HepG2 (cell line): ENCODE measurements around the gene RBM19. TPM values are rescaled to one million over a fixed set of nuclear protein-coding genes. Genes with fewer than 3 reads are reported as not detected.

Experiments
- GATA4 ChIP-seq: sonication (generic); IDR thresholded peaks from 2 replicates; pipeline ENCODE4 v1.6.1; 2016; ENCODE audit warnings: antibody characterized with exemption, low read depth, borderline replicate concordance
- GATAD2A ChIP-seq: IDR thresholded peaks from 2 replicates; pipeline ENCODE4 v1.6.1; 2016
- KDM3A ChIP-seq: IDR thresholded peaks from 2 replicates; pipeline ENCODE4 v1.6.1; 2018; ENCODE audit warnings: low read depth, missing compliant biosample characterization
- PRMT3 ChIP-seq: sonication (generic); formaldehyde crosslinking; IDR thresholded peaks from 2 replicates; pipeline ENCODE4 v1.8.1; 2022; ENCODE audit warnings: low read depth, mild to moderate bottlenecking, moderate library complexity, missing genetic modification reagents, borderline replicate concordance
- PTBP1 ChIP-seq: fragments of 200-400 bp; formaldehyde crosslinking; IDR thresholded peaks from 2 replicates; pipeline ENCODE4 v1.6.1; 2018; ENCODE audit warnings: low read length, low read depth; ENCODE audit not compliant: poor library complexity, severe bottlenecking
- REL ChIP-seq: sonication (generic); formaldehyde crosslinking; conservative IDR thresholded peaks from 2 replicates; pipeline ENCODE4 v1.8.0; 2022; ENCODE audit warnings: mild to moderate bottlenecking, missing genetic modification reagents, moderate library complexity
- SMYD3 ChIP-seq: sonication (generic); formaldehyde crosslinking; IDR thresholded peaks from 2 replicates; pipeline ENCODE4 v1.8.1; 2023; ENCODE audit warnings: mild to moderate bottlenecking, missing genetic modification reagents
- TOPORS ChIP-seq: sonication (generic); formaldehyde crosslinking; IDR thresholded peaks from 2 replicates; pipeline ENCODE4 v1.8.0; 2023; ENCODE audit warnings: mild to moderate bottlenecking, missing genetic modification reagents
- ZNF12 ChIP-seq: sonication (generic); formaldehyde crosslinking; IDR thresholded peaks from 2 replicates; pipeline ENCODE4 v1.5.0; 2020; ENCODE audit warnings: missing genetic modification reagents
- ZNF225 ChIP-seq: sonication (generic); formaldehyde crosslinking; IDR thresholded peaks from 2 replicates; pipeline ENCODE4 v1.4.0; 2020; ENCODE audit warnings: mild to moderate bottlenecking, missing genetic modification reagents
- ZNF276 ChIP-seq: sonication (generic); formaldehyde crosslinking; IDR thresholded peaks from 2 replicates; pipeline ENCODE4 v1.4.0; 2020; ENCODE audit warnings: mild to moderate bottlenecking, low read depth, missing genetic modification reagents
- ZNF292 ChIP-seq: sonication (generic); formaldehyde crosslinking; IDR thresholded peaks from 2 replicates; pipeline ENCODE4 v1.8.1; 2022; ENCODE audit warnings: mild to moderate bottlenecking, low read depth, missing genetic modification reagents, borderline replicate concordance
- ZNF543 ChIP-seq: sonication (generic); formaldehyde crosslinking; IDR thresholded peaks from 2 replicates; pipeline ENCODE4 v1.4.0; 2020; ENCODE audit warnings: mild to moderate bottlenecking, missing genetic modification reagents
- ZNF644 ChIP-seq: IDR thresholded peaks from 2 replicates; pipeline ENCODE4 v1.6.1; 2016; ENCODE audit warnings: low read depth
- ZNF713 ChIP-seq: sonication (generic); formaldehyde crosslinking; IDR thresholded peaks from 2 replicates; pipeline ENCODE4 v1.4.0; 2020; ENCODE audit warnings: mild to moderate bottlenecking, missing genetic modification reagents
- ZNF761 ChIP-seq: sonication (generic); formaldehyde crosslinking; conservative IDR thresholded peaks from 2 replicates; pipeline ENCODE4 v1.4.0; 2020; ENCODE audit warnings: mild to moderate bottlenecking, missing genetic modification reagents
- polyA plus RNA-seq, 8 experiments: library from polyadenylated mRNA; depleted of rRNA in 3 of 8; stranded (reverse) in 7 of 8; unstranded in 1 of 8; fragments of >200 nt; fragmentation: Illumina TruSeq in 4 of 8; extraction: Trizol in 4 of 8; gene quantifications; 2 replicates each; pipeline versions ENCODE4 v1.2.1 to v1.2.3, GENCODE V29; 2011 to 2016; ENCODE audit warnings: low read depth in 4 of 8, missing spikeins in 1 of 8, mixed read lengths in 1 of 8; ENCODE audit not compliant: insufficient read depth in 1 of 8
- total RNA-seq, 5 experiments: library from RNA; depleted of rRNA; stranded (reverse); fragments of >200 nt; fragmentation: Illumina TruSeq; extraction: Trizol; gene quantifications; 2 replicates each; pipeline ENCODE4 v1.2.3, GENCODE V29; 2016; ENCODE audit warnings: low read depth in 1 of 5
- TF ChIP-seq, protein P1 (sequence below): fragments of 450-650 bp; IDR thresholded peaks from 2 replicates; pipeline ENCODE4 v1.6.1; 2017; ENCODE audit warnings: mild to moderate bottlenecking
- TF ChIP-seq, protein P2 (sequence below): sonication (generic); formaldehyde crosslinking; IDR thresholded peaks from 2 replicates; pipeline ENCODE4 v1.4.0; 2020; ENCODE audit warnings: missing genetic modification reagents, mild to moderate bottlenecking, borderline replicate concordance
- TF ChIP-seq, protein P3 (sequence below): sonication (generic); formaldehyde crosslinking; IDR thresholded peaks from 2 replicates; pipeline ENCODE4 v1.4.0; 2020; ENCODE audit warnings: mild to moderate bottlenecking, missing genetic modification reagents
- TF ChIP-seq, protein P4 (sequence below): sonication (generic); formaldehyde crosslinking; IDR thresholded peaks from 2 replicates; pipeline ENCODE4 v1.5.1; 2020; ENCODE audit warnings: missing genetic modification reagents, mild to moderate bottlenecking, borderline replicate concordance

RBM19 gene
- total and polyA plus RNA-seq, 2 of the 13 experiments (the other 11 are each of a cell fraction or from before 2014, with no cell fraction given): 19.3 to 32.2 TPM

DNA sequence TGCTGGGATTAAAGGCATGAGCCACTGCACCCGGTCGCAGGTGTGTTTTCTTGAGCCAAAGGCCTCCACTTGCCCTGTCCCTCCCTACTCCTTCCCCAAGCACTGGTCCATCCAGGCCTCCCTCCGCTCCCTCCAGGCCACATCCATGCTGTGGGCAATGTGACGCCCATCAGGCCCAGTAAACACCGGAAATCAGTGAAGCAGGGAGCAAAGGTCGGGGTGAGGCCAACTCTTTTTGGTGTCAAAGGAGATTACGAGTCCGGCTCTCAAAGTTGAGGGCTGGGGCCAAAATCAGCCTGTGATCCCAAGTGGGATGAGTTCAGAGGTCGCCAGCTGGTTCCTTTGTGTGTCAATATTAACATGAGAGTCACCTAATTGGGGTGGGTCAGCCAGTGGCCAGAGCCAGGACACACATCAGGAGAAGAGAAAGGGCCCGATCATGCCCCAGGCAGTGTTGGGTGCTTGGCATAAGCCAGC lies 195.7 kb downstream of the RBM19 start (continued):
- TF ChIP-seq ZNF225 (0 out of 2 replicates have a peak, but pooled peaks have one; percentile 37), KDM3A (CRISPR knock-in tag) (peak; percentile 80), PTBP1 (no peak), GATA4 (peak; percentile 82; the same call in 1 of the 2 replicates), ZNF276 (CRISPR knock-in tag) (peak; percentile 58; the same call in 1 of the 2 replicates), ZNF713 (CRISPR knock-in tag) (no peak), ZNF543 (peak; percentile 87), ZNF292 (CRISPR knock-in tag) (peak; percentile 76), GATAD2A (CRISPR knock-in tag) (peak; percentile 96), REL (CRISPR knock-in tag) (no peak), SMYD3 (CRISPR knock-in tag) (0 out of 2 replicates have a peak, but pooled peaks have one; percentile 24), PRMT3 (CRISPR knock-in tag) (0 out of 2 replicates have a peak, but pooled peaks have one; percentile 70), ZNF12 (CRISPR knock-in tag) (peak; percentile 41; the same call in 1 of the 2 replicates), ZNF761 (CRISPR knock-in tag) (peak; percentile 55; the same call in 1 of the 2 replicates), TOPORS (CRISPR knock-in tag) (0 out of 2 replicates have a peak, but pooled peaks have one; percentile 55), ZNF644 (peak; percentile 97)
- TF ChIP-seq, protein P1, sequence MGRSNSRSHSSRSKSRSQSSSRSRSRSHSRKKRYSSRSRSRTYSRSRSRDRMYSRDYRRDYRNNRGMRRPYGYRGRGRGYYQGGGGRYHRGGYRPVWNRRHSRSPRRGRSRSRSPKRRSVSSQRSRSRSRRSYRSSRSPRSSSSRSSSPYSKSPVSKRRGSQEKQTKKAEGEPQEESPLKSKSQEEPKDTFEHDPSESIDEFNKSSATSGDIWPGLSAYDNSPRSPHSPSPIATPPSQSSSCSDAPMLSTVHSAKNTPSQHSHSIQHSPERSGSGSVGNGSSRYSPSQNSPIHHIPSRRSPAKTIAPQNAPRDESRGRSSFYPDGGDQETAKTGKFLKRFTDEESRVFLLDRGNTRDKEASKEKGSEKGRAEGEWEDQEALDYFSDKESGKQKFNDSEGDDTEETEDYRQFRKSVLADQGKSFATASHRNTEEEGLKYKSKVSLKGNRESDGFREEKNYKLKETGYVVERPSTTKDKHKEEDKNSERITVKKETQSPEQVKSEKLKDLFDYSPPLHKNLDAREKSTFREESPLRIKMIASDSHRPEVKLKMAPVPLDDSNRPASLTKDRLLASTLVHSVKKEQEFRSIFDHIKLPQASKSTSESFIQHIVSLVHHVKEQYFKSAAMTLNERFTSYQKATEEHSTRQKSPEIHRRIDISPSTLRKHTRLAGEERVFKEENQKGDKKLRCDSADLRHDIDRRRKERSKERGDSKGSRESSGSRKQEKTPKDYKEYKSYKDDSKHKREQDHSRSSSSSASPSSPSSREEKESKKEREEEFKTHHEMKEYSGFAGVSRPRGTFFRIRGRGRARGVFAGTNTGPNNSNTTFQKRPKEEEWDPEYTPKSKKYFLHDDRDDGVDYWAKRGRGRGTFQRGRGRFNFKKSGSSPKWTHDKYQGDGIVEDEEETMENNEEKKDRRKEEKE: no peak
- TF ChIP-seq, protein P2, sequence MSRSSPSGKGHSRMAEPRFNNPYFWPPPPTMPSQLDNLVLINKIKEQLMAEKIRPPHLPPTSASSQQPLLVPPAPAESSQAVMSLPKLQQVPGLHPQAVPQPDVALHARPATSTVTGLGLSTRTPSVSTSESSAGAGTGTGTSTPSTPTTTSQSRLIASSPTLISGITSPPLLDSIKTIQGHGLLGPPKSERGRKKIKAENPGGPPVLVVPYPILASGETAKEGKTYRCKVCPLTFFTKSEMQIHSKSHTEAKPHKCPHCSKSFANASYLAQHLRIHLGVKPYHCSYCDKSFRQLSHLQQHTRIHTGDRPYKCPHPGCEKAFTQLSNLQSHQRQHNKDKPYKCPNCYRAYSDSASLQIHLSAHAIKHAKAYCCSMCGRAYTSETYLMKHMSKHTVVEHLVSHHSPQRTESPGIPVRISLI (CRISPR knock-in tag): peak; percentile 68
- TF ChIP-seq, protein P3, sequence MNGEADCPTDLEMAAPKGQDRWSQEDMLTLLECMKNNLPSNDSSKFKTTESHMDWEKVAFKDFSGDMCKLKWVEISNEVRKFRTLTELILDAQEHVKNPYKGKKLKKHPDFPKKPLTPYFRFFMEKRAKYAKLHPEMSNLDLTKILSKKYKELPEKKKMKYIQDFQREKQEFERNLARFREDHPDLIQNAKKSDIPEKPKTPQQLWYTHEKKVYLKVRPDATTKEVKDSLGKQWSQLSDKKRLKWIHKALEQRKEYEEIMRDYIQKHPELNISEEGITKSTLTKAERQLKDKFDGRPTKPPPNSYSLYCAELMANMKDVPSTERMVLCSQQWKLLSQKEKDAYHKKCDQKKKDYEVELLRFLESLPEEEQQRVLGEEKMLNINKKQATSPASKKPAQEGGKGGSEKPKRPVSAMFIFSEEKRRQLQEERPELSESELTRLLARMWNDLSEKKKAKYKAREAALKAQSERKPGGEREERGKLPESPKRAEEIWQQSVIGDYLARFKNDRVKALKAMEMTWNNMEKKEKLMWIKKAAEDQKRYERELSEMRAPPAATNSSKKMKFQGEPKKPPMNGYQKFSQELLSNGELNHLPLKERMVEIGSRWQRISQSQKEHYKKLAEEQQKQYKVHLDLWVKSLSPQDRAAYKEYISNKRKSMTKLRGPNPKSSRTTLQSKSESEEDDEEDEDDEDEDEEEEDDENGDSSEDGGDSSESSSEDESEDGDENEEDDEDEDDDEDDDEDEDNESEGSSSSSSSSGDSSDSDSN (CRISPR knock-in tag): peak; percentile 75
- TF ChIP-seq, protein P4, sequence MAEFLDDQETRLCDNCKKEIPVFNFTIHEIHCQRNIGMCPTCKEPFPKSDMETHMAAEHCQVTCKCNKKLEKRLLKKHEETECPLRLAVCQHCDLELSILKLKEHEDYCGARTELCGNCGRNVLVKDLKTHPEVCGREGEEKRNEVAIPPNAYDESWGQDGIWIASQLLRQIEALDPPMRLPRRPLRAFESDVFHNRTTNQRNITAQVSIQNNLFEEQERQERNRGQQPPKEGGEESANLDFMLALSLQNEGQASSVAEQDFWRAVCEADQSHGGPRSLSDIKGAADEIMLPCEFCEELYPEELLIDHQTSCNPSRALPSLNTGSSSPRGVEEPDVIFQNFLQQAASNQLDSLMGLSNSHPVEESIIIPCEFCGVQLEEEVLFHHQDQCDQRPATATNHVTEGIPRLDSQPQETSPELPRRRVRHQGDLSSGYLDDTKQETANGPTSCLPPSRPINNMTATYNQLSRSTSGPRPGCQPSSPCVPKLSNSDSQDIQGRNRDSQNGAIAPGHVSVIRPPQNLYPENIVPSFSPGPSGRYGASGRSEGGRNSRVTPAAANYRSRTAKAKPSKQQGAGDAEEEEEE: no peak
